Activated T-cell treated with anti-CD3 and anti-CD28 coated beads for 4 hours (primary cell): ENCODE data around the gene ZCCHC17.
"Not testable (repeated sequence)": the region's sequence is repeated elsewhere in the genome, so short reads cannot be mapped to it uniquely, and the experiment has no call there.

Source experiments
- DNase-seq: peaks from one replicate; pipeline ENCODE4 v3.0.0-alpha.2; 2020

Gene ZCCHC17

GRCh38 chr1:31296486-31297276 lies at the start of gene ZCCHC17, which contains the start of gene SNRNP40:
ZCCHC17 (plus strand) TSS chr1:31297032; CDS start chr1:31310099, 13,067 bp downstream.
SNRNP40 (minus strand) TSS chr1:31296788; CDS start chr1:31296751, 37 bp downstream.
- peak; percentile 86 for DNase-seq

GRCh38 chr1:31248276-31248675 lies 48.6 kb upstream of the ZCCHC17 start:
- DNase-seq = no peak

- DNase-seq = no peak
These were observed 47.0 kb upstream of the ZCCHC17 start for GRCh38 chr1:31249854-31250253.

GRCh38 chr1:31257213-31257612 lies 39.6 kb upstream of the ZCCHC17 start:
- DNase-seq = no peak

- DNase-seq = no peak
These were observed 38.3 kb upstream of the ZCCHC17 start for GRCh38 chr1:31258581-31258980.

- DNase-seq = no peak
These were observed 37.1 kb upstream of the ZCCHC17 start for GRCh38 chr1:31259746-31260145.

GRCh38 chr1:31261916-31262315 lies 34.9 kb upstream of the ZCCHC17 start:
- DNase-seq = no peak

- DNase-seq = not testable (repeated sequence)
These were observed 34.4 kb upstream of the ZCCHC17 start for GRCh38 chr1:31262393-31262792.

- DNase-seq = no peak
These were observed 33.4 kb upstream of the ZCCHC17 start for GRCh38 chr1:31263408-31263807.

- no peak for DNase-seq
These were observed 31.9 kb upstream of the ZCCHC17 start for GRCh38 chr1:31264790-31265386.

- no peak for DNase-seq
These were observed 30.3 kb upstream of the ZCCHC17 start for GRCh38 chr1:31266547-31266946.

- DNase-seq = no peak
These were observed 24.5 kb upstream of the ZCCHC17 start for GRCh38 chr1:31272369-31272768.

- DNase-seq = no peak
These were observed 23.2 kb upstream of the ZCCHC17 start for GRCh38 chr1:31273619-31274018.

GRCh38 chr1:31282426-31282825 lies 14.4 kb upstream of the ZCCHC17 start:
- not testable (repeated sequence) for DNase-seq

GRCh38 chr1:31287791-31288190 lies 9.0 kb upstream of the ZCCHC17 start:
- DNase-seq = not testable (repeated sequence)

- no peak for DNase-seq
These were observed 7.8 kb upstream of the ZCCHC17 start for GRCh38 chr1:31289021-31289420.

- DNase-seq = no peak
These were observed 852 bp upstream of the ZCCHC17 start for GRCh38 chr1:31295874-31296485.

GRCh38 chr1:31297277-31298247 lies 730 bp downstream of the ZCCHC17 start:
- DNase-seq = no peak

GRCh38 chr1:31299365-31299764 lies 2.5 kb downstream of the ZCCHC17 start:
- DNase-seq = no peak

- DNase-seq = no peak
These were observed 3.4 kb downstream of the ZCCHC17 start for GRCh38 chr1:31300193-31300592.

GRCh38 chr1:31302709-31303441 lies 6.0 kb downstream of the ZCCHC17 start:
- no peak for DNase-seq

GRCh38 chr1:31306278-31306677 lies 9.4 kb downstream of the ZCCHC17 start:
- DNase-seq = no peak
